Measurements from ENCODE around the gene KIF3B. TPM values are rescaled to one million over a fixed set of nuclear protein-coding genes. Genes with fewer than 3 reads are reported as not detected.

Gene KIF3B
- total and polyA plus RNA-seq, 2 of the 13 experiments (the other 11 are each of a cell fraction or from before 2014, with no cell fraction given) = 23.6 to 28.8 TPM

- TF ChIP-seq ZNF597 (CRISPR knock-in tag; IDR thresholded peaks at IDR 0.05) = no peak
- TF ChIP-seq ZNF790 (CRISPR knock-in tag; IDR thresholded peaks at IDR 0.05; ENCODE audit: borderline replicate concordance) = no peak
- no peak for TF ChIP-seq ZSCAN30 (CRISPR knock-in tag; IDR thresholded peaks at IDR 0.05)
- no peak for TF ChIP-seq USF2 (IDR thresholded peaks at IDR 0.05; ENCODE audit: low read depth, low read length)
- no peak for TF ChIP-seq USF2 (CRISPR knock-in tag; IDR thresholded peaks at IDR 0.05; ENCODE audit: borderline replicate concordance)
- no peak for TF ChIP-seq HOXA7 (CRISPR knock-in tag; IDR thresholded peaks at IDR 0.05)
- TF ChIP-seq ZFYVE20 (CRISPR knock-in tag; IDR thresholded peaks at IDR 0.05; ENCODE audit: borderline replicate concordance, low read depth) = no peak
- no peak for TF ChIP-seq DDIT3 (CRISPR knock-in tag; IDR thresholded peaks at IDR 0.05)
- TF ChIP-seq DNMT3B (CRISPR knock-in tag; conservative IDR thresholded peaks at IDR 0.05) = no peak
- TF ChIP-seq STAG1 (CRISPR knock-in tag; IDR thresholded peaks at IDR 0.05) = no peak
- TF ChIP-seq TRIM22 (IDR thresholded peaks at IDR 0.05) = no peak
- TF ChIP-seq FOXA3 (CRISPR knock-in tag; IDR thresholded peaks at IDR 0.05) = no peak
- TF ChIP-seq E2F1 (CRISPR knock-in tag; IDR thresholded peaks at IDR 0.05) = no peak
- no peak for TF ChIP-seq ZNF563 (CRISPR knock-in tag; IDR thresholded peaks at IDR 0.05)
- TF ChIP-seq ZNF660 (CRISPR knock-in tag; IDR thresholded peaks at IDR 0.05; ENCODE audit: borderline replicate concordance, low read depth) = no peak
- no peak for TF ChIP-seq TOPORS (CRISPR knock-in tag; IDR thresholded peaks at IDR 0.05)
- no peak for TF ChIP-seq ZHX1 (CRISPR knock-in tag; IDR thresholded peaks at IDR 0.05; ENCODE audit: low read depth)
- no peak for TF ChIP-seq HIVEP1 (CRISPR knock-in tag; IDR thresholded peaks at IDR 0.05)
- TF ChIP-seq IRF2 (CRISPR knock-in tag; IDR thresholded peaks at IDR 0.05) = no peak
- TF ChIP-seq MTF1 (CRISPR knock-in tag; IDR thresholded peaks at IDR 0.05) = no peak
- no peak for TF ChIP-seq FOXJ3 (CRISPR knock-in tag; IDR thresholded peaks at IDR 0.05; ENCODE audit: borderline replicate concordance)
- no peak for TF ChIP-seq ZNF674 (CRISPR knock-in tag; IDR thresholded peaks at IDR 0.05; ENCODE audit: low read depth)
These were observed 33.2 kb upstream of the KIF3B start (continued) for GRCh38 chr20:32244150-32244823.
